ENCODE measurements around the gene PRKAR2B.

Gene PRKAR2B

GRCh38 chr7:107075863-107076574 is 31.5 kb downstream of the PRKAR2B start:
- Mint-ChIP-seq H3K27me3 (ENCODE audit: low read depth, poor library complexity) (no peaks in the 10 kb centered on the region), H3K36me3 (ENCODE audit: low read depth) (no peaks in the 10 kb centered on the region), H3K4me3 (no peak overlapping the region), H3K4me1 (no peaks in the 10 kb centered on the region), H3K27ac (no peak overlapping the region), H3K9me3 (no peaks in the 10 kb centered on the region)
- DNase-seq = no peak
- no peak for TF ChIP-seq CTCF (IDR thresholded peaks at IDR 0.05)

DNA sequence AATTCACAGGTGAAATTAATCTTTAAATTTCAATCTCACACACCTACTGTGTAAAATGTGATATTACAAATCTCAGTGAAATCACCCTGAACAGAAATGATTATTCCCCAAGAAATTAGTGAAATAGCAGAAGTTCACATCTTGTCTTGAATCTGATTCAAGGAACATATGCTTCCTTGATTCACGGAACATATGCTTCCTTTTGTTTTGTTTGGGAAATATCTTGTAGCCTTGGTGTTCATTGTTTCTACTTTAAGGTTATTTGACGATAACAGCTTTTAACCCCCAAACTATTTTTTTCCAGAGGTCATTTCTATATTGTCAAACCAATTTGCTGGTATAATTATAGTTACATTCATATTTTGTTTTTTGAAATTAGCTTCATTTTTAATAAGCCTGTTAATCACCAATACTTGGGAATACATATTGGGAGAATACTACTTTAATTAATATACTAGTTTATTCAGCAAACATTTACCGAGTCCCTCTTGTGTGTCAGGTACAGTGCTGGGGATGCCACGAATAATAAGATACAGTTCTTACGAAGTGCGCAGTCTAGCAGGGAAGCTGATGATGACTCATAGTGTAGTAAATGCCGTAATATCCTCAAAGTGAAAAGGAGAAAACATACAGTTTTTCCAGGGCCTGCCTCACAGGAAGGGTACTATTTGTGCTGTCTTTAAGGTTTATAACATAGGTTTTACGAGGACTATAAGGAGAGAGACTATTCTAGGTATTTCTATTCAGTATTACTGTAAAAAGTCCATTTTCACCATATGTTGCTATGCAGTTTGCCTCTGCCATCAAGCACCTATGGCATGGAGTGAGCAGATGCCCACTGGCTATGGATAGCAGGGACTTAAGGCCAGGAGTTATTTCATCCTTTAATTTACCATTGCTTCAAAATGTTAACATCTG is 32.5 kb downstream of the PRKAR2B start:
- DNase-seq = no peak
- TF ChIP-seq CTCF (IDR thresholded peaks at IDR 0.05) = no peak
- Mint-ChIP-seq H3K4me3 (no peak overlapping the region), H3K36me3 (ENCODE audit: low read depth) (no peaks in the 10 kb centered on the region), H3K9me3 (no peaks in the 10 kb centered on the region), H3K27me3 (ENCODE audit: low read depth, poor library complexity) (no peaks in the 10 kb centered on the region), H3K27ac (no peak overlapping the region), H3K4me1 (no peaks in the 10 kb centered on the region)

DNA sequence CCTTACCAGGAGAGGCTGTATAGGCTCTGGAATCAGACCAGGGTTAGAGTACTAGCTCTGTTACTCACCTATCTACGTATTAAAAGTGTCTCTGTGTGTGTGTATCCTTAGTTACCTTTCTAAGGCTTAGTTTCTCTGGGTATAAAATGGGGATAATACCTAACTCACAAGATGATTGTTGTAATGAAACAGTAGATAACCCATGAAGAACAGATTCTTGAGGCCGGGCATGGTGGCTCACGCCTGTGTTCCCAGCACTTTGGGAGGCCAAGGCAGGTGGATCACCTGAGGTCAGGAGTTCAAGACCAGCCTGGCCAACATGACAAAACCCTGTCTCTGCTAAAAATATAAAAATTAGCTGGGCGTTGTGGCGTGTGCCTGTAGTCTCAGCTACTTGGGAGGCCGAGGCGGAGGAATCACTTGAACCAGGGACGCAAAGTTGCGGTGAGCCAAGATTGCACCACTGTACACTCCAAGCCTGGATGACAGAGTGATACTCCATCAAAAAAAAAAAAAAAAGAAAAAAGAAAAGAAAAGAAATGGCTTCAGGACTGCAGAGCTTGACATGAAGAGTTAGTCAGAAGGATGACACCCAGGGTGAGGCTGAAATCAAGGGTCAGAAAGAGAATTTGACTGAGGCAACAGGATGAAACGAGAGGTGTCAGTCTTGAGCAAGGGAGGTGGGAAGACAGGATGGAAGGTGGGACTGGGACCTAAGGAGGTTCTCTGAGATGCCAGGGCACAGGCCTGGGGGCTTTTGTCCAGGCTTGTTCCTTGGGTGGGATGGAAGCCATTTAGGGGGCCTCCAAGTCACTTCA is 33.4 kb downstream of the PRKAR2B start:
- no peaks in the 10 kb centered on the region for H3K27me3 Mint-ChIP-seq (ENCODE audit: low read depth, poor library complexity)
- H3K27ac Mint-ChIP-seq = no peak overlapping the region
- no peaks in the 10 kb centered on the region for H3K4me1 Mint-ChIP-seq
- DNase-seq = no peak
- no peak for TF ChIP-seq CTCF (IDR thresholded peaks at IDR 0.05)
- no peaks in the 10 kb centered on the region for H3K9me3 Mint-ChIP-seq
- H3K36me3 Mint-ChIP-seq (ENCODE audit: low read depth) = no peaks in the 10 kb centered on the region
- no peak overlapping the region for H3K4me3 Mint-ChIP-seq

GRCh38 chr7:107078517-107078966 is 34.0 kb downstream of the PRKAR2B start:
- Mint-ChIP-seq H3K36me3 (ENCODE audit: low read depth) (no peaks in the 10 kb centered on the region), H3K27me3 (ENCODE audit: low read depth, poor library complexity) (no peaks in the 10 kb centered on the region), H3K4me1 (no peaks in the 10 kb centered on the region), H3K9me3 (no peaks in the 10 kb centered on the region), H3K4me3 (no peak overlapping the region), H3K27ac (no peak overlapping the region)
- no peak for DNase-seq
- TF ChIP-seq CTCF (IDR thresholded peaks at IDR 0.05) = no peak

DNA sequence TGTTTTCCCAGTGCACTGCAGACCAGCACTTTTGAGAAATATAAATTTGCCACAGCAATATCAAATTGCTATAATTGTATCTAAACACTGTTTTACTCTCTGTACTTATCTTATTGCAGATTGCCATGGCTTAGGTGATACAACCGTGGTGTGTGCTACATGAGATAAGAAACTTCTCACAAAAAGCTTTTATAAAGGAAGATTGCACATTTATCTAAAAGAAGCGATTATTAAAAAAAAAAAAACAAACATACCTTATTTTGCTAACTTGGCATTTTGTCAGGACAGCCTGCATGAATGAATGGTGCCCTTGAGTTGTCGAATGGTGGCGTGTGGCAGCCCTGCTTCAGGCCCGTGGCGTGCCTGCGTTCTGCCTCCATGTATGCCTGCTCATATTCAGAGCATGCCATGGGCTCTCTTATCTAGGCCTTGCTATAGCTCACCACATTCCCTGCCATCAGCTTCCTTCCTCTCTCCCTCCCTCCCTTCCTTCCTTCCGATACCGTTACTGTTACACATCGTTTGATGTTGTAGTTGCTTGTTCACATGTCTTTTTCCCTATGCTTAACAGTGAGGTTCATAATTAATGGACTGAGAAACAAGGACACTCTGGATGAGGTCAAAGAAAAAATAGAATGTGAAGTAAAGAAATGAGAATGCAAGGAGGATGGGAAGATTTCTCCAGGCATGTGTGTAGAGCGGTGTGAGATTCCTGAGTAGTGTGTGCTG is 34.9 kb downstream of the PRKAR2B start:
- H3K36me3 Mint-ChIP-seq (ENCODE audit: low read depth) = no peaks in the 10 kb centered on the region
- no peaks in the 10 kb centered on the region for H3K9me3 Mint-ChIP-seq
- no peak overlapping the region for H3K4me3 Mint-ChIP-seq
- no peaks in the 10 kb centered on the region for H3K27me3 Mint-ChIP-seq (ENCODE audit: low read depth, poor library complexity)
- no peak for TF ChIP-seq CTCF (IDR thresholded peaks at IDR 0.05)
- DNase-seq = no peak
- H3K4me1 Mint-ChIP-seq = no peaks in the 10 kb centered on the region
- H3K27ac Mint-ChIP-seq = peak overlapping the region; percentile 52
